NCI-H1092 (cell line): ENCODE data around the gene TTLL13.
A peak's percentile ranks its signal among the peaks of the same experiment; 100 is the strongest.
"Not testable (repeated sequence)": the region's sequence is repeated elsewhere in the genome, so short reads cannot be mapped to it uniquely, and the experiment has no call there.

Source experiments
- DNase-seq: peaks from one replicate; lab custom pipeline; 2025; lab: John Stamatoyannopoulos, UW

TTLL13 gene

DNA sequence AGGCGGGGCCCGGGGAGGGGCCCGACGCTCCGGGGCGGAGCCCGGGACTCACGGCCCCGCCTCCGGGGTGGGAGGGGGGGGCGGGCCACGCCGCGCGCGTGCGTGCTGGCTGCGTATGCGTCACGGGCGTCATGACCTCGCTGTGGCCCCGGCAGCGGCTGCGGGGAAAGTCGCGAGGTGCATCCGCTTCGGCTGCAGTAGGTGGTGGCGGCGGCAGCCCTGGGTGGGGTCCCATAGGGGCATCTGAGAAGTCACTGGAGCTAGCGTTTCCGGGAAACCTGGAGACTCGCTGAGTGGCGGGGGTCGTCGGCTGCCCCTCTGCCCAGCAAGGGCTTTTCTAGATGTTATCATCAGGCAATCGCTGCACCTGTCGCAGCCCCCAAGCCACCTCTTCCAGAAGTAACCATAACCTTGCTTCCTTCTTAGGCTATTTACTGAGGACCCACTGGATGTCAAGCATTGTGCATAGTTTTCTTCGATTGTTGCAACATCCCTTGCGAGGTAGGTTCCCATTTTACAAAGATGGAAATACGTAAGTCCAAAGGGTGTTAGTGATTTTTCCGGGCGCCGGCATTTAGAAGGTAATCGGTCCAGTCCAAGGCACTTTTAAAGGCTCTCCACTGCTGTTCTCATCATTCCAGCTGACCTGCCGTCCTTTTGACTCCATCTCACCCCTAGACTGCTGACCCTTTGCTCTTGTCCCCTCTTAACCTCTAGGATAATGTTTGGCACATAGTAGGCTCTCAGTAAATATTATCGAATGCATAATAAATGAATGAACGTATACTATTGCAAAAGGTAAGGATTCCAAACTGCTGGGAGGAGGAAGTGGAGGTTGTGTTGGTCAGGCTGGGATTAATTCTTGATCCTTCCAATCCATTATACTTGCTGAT is 15.0 kb upstream of the TTLL13 start, which contains the start of gene GDPGP1:
Gene GDPGP1, plus strand, starts transcription at position 114 of the 893 bp plus-strand sequence. CDS start 6,700 bp downstream, outside the sequence.
- peak; percentile 72 for DNase-seq

- no peak for DNase-seq
Measured at GRCh38 chr15:90239371-90239770, 10.0 kb upstream of the TTLL13 start.

DNA sequence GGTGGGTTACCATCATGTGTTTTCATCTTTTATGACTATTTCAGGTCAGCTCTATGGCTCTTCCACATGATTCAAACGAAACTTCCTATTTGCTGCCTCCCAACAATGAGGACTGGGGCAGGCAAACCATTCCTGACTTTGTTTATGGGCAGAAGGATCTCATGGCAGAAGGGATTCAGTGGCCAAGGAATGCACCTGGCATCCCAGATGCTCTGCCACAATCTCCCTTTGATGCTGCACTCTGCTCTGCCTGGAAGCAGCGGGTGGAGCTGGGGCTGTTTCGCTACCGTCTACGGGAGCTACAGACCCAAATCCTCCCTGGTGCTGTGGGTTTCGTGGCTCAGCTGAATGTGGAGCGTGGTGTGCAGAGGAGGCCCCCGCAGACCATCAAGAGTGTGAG is 8.5 kb upstream of the TTLL13 start:
- no peak for DNase-seq

DNA sequence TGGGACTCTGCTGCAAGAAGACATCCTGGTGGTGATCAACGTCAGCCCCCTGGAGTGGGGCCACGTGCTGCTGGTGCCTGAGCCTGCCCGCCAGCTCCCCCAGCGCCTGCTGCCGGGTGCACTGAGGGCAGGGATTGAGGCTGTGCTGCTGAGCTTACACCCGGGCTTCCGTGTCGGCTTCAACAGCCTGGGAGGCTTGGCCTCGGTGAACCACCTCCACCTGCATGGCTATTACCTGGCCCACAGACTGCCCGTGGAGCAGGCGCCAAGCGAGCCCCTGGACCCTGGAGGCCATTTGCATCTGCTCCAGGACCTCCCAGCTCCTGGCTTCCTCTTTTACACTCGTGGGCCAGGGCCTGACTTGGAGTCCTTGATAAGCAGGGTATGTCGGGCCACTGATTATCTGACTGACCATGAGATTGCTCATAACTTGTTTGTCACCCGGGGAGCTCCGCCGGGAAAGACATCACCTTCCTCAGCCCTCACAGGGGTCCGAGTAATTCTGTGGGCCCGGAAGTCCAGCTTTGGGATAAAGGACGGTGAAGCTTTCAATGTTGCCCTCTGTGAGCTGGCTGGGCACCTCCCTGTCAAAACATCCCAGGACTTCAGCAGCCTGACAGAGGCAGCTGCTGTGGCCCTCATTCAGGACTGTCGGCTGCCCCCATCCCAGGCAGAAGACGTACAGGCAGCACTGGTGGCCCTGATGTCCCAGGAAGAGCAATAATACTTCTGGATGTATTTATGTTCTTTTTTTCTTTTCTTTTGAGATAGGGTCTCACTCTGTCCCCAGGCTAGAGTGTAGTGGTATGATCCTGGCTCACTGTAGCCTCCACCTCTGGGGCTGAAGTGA is 7.8 kb upstream of the TTLL13 start:
- no peak for DNase-seq

GRCh38 chr15:90243943-90244639 is 5.3 kb upstream of the TTLL13 start:
- DNase-seq = no peak

GRCh38 chr15:90248789-90249202 is 560 bp upstream of the TTLL13 start:
- no peak for DNase-seq

DNA sequence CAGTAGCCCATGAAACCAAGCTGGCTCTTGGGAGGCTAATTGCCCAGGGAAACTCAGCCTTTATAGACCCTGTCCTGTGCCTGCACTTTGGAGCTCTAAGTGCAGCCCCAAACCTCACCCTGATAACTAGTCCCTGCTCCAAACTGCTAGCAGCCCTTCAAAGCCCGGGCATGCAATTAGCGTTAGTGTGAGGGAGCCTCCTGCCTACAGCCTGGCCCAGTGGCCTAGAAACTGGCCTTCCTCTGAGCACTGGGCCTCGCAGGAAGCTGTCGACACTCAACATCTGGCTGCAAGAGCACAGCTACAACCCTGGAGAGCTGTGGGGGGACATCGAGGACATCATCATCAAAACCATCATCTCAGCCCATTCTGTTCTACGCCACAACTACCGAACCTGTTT is 8.4 kb downstream of the TTLL13 start:
- no peak for DNase-seq

DNA sequence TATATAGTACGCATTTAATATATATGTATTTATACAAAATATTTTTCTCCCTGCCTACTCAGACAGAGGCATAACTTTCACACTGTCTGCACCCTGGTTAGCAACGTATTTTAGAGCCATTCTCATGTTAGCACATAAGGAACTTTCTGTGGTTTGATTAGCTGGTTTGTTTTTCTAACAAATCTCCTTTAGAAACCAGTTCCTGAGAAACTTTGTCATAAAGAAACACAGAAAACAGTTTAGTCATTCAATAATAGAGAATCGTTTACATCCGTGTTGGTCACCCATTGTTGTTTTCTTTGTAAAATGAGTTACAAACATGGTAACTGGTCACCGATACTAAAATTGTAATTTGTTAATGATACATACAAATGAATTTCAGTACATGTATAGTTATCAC is 10.2 kb downstream of the TTLL13 start:
- no peak for DNase-seq

GRCh38 chr15:90260731-90261130 is 11.4 kb downstream of the TTLL13 start:
- DNase-seq = not testable (repeated sequence)

DNA sequence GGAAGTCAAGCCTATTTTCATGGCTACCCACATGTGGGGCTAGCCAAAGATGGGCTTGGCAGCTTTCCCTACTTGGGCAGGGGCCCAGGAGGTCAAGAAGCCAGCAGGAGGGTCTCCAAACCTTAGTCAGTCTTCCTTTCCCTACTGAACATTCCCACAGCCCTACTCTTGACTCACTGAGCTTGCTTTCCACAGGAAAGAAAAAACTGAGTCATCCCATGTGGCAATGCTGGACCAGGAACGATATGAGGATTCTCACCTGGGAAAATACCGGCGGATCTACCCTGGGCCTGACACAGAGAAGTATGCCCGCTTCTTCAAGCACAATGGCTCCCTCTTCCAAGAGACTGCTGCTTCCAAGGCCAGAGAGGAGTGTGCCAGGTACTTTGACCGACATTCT is 12.5 kb downstream of the TTLL13 start:
- DNase-seq = no peak

DNA sequence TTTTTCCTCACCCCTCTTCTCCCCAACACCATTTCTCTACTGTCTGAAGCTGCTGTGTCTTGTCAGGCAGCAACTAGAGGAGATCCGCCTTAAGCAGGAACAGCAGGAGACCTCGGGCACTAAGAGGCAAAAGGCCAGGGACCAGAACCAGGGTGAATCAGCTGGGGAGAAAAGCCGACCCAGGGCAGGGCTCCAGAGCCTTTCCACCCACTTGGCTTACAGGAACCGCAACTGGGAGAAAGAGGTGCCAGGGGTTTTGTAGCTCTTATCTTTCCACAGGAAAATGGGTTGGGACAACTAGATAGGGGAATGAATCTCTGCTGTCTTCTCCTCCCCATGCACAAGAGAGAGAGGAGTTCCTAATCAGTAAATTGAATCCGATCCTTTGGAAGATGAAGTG is 13.1 kb downstream of the TTLL13 start:
- DNase-seq = no peak

GRCh38 chr15:90264671-90265070 is 15.3 kb downstream of the TTLL13 start:
- DNase-seq = no peak

DNA sequence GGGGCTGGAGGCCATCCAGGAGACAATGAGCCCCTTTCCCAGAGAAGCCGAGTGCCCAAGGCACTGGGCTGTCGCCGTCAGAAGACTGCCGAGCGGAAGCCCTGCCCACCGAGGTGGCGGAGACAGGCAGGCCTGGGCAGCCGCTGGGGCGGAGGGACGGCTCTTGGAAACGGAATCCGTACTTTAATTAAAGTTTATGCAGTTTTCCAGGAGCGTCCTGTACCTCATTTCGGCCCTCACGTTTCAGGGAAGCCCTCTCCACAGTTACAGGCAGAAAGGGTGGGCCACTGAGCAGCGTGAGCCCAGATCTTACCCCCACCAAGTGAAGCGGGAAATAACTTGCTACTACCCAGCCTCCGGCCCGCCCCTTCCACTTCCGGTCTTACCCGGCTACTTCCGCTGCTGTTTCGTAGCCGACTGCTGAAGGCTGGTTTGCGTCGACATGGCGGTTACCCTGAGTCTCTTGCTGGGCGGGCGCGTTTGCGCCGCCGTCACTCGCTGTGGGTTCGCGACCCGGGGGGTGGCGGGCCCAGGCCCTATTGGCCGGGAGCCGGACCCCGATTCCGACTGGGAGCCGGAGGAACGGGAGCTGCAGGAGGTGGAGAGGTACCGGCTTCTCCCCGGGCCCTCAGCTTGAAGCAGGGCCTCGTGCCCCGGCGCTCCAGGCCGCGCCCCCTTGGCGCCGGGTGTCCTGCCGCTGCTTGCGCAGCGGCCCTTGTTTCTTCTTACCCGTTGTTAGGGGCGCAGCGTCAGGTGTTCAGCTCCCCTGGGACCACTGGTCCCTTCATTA is 16.1 kb downstream of the TTLL13 start, which contains the start of gene NGRN:
Gene NGRN, plus strand, starts transcription at position 402 of the 790 bp plus-strand sequence. Its CDS starts 41 bp downstream, at position 443.
- DNase-seq = peak; percentile 72

DNA sequence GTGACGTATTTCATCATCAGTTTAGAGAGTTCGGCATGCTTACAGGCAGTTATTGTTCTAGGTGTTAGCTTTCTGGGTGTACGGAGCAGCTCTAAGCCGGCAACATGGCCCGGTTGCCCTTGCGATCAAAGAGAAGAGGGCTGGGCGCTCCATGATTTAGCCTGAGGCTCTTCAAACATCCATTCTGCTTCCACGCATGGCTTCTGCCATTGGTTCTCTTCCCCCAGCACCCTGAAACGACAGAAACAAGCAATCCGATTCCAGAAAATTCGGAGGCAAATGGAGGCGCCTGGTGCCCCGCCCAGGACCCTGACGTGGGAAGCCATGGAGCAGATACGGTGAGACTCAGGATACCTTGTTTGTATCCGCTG is 16.7 kb downstream of the TTLL13 start:
- peak; percentile 23 for DNase-seq

GRCh38 chr15:90266485-90266884 is 17.1 kb downstream of the TTLL13 start:
- DNase-seq = no peak

GRCh38 chr15:90268415-90268814 is 19.1 kb downstream of the TTLL13 start:
- no peak for DNase-seq

DNA sequence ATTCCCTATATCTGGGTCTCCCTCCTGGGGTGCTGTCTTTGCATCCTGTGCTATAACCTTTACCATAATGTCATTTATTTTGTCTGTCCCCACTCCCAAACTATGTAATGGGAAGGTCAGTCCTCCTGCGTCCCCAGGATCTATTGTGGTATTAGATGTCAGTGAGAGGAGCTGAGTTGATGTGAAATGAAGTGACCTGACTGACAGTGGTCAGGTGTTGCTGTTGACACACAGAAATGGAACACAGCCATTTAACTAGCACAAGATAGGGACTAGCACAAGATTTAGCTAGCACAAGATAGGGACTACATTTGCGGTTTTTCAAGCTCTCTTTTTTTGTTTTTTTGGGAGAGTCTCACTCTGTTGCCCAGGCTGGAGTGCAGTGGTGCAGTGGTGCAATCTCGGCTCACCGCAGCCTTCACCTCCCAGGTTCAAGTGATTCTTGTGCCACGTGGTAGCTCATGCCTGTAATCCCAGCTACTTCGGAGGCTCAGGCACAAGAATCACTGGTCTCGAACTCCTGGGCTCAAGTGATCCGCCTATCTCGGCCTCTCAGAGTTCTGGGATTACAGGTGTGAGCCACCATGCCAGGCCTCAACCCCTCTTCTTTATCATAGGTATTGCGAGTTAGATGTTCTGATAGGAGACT is 21.3 kb downstream of the TTLL13 start:
- DNase-seq = no peak

GRCh38 chr15:90271459-90272166 is 22.3 kb downstream of the TTLL13 start:
- no peak for DNase-seq

DNA sequence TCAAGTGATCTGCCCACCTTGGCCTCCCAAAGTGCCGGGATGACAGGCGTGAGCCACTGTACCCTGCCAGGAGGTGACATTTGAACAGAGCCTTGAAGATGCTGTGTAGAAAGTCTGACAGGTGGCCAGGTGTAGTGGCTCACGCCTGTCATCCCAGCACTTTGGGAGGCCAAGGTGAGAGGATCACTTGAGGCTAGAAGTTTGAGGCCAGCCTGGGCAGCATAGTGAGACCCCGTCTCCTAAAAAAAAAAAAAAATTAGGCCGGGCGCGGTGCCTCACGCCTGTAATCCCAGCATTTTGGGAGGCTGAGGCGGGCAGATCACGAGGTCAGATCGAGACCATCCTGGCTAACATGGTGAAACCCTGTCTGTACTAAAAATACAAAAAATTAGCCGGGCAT is 29.1 kb downstream of the TTLL13 start:
- not testable (repeated sequence) for DNase-seq

DNA sequence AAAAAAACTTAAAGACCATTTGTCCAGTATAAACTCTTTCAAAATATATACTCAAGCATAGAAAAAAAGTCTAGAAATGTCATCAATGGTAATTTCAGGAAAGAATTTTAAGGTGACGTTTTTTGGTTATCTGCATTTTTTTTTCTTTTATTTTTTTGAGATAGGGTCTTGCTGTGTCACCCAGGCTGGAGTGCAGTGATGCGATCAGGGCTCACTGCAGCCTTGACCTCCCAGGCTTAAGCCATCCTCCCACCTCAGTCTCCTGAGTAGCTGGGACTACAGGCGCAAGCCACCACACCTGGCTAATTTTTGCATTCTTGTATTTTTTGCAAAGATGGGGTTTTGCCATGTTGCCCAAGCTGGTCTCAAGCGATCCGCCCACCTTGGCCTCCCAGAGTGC is 31.4 kb downstream of the TTLL13 start:
- DNase-seq = not testable (repeated sequence)
